DOHH2 (cell line): ENCODE measurements around the gene VLDLR.

ENCODE experiments used
- EZH2phosphoT487 ChIP-seq: fragments of 200-600 bp; sonication (generic); IDR thresholded peaks from 2 replicates; pipeline ENCODE4 v1.6.1; 2017; ENCODE audit warnings: borderline replicate concordance, mild to moderate bottlenecking, antibody characterized with exemption, low read length, moderate library complexity, mixed read lengths
- TF ChIP-seq, protein P1 (sequence below): fragments of 200-600 bp; sonication (generic); IDR thresholded peaks from one replicate; pipeline ENCODE4 v1.5.1; 2014; ENCODE audit warnings: antibody characterized with exemption, mild to moderate bottlenecking, low read depth, low read length; ENCODE audit not compliant: poor library complexity, severe bottlenecking

DNA sequence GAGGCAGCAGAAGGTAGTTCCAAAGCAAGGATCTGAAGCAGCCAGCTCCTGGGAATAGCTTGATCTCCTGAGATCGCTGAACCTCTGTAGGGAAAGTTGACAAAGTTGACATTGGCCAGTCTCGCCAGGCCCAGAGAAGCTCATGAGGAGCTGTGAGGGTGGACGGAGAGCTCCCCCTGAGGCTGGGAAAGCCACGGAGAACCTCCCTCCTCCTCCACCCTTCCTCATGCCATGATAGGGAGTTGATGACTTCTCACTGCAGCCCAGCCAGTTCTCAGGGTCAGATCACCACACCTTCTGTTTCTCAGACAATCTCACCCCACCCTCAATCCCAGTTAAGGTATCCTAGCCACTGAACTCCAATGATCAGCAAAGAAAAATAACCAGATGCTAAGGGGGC is 65.3 kb downstream of the VLDLR start:
- TF ChIP-seq, protein P1, sequence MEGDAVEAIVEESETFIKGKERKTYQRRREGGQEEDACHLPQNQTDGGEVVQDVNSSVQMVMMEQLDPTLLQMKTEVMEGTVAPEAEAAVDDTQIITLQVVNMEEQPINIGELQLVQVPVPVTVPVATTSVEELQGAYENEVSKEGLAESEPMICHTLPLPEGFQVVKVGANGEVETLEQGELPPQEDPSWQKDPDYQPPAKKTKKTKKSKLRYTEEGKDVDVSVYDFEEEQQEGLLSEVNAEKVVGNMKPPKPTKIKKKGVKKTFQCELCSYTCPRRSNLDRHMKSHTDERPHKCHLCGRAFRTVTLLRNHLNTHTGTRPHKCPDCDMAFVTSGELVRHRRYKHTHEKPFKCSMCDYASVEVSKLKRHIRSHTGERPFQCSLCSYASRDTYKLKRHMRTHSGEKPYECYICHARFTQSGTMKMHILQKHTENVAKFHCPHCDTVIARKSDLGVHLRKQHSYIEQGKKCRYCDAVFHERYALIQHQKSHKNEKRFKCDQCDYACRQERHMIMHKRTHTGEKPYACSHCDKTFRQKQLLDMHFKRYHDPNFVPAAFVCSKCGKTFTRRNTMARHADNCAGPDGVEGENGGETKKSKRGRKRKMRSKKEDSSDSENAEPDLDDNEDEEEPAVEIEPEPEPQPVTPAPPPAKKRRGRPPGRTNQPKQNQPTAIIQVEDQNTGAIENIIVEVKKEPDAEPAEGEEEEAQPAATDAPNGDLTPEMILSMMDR = no peak
- no peak for TF ChIP-seq EZH2phosphoT487
